Caco-2 (cell line): ENCODE measurements around the gene PTPN12. TPM values are rescaled to one million over a fixed set of nuclear protein-coding genes. Genes with fewer than 3 reads are reported as not detected.

Experiments
- BruUV-seq: library from RNA; stranded (reverse); fragments of 400-500 nt; replicated peaks from 2 replicates; lab custom pipeline; 2021; lab: Mats Ljungman, UMichigan
- CTCF ChIA-PET: fragments of 300-600 bp; sonication (Branson Sonifier 250); formaldehyde crosslinking; loops from one replicate; lab custom pipeline; 2022; ENCODE audit warnings: antibody characterized with exemption; lab: Charles Lee
- POLR2A ChIA-PET: fragments of 300-600 bp; sonication (Branson Sonifier 250); formaldehyde crosslinking; loops from one replicate; lab custom pipeline; 2022; ENCODE audit warnings: antibody characterized with exemption; lab: Charles Lee
- DNase-seq, 2 experiments: peaks; one replicate each; pipeline versions ENCODE4 v3.0.0 to v3.0.0-alpha.2; 2020 to 2022
- H3K27me3 ChIP-seq: replicated peaks from 2 replicates; pipeline ENCODE4 v1.6.0; 2011; ENCODE audit warnings: low read length; ENCODE audit not compliant: control insufficient read depth, insufficient read depth
- H3K36me3 ChIP-seq: 2 replicates; pipeline ENCODE4 v1.5.1; 2011; ENCODE audit warnings: low read length; ENCODE audit not compliant: control insufficient read depth, insufficient read depth
- H3K4me1 ChIP-seq: fragments of 250-450 bp; sonication (Bioruptor Pico); 2 replicates; pipeline ENCODE4 v1.5.1; 2020; ENCODE audit warnings: mild to moderate bottlenecking
- H3K4me3 ChIP-seq: 2 replicates; pipeline ENCODE4 v1.5.1; 2011; ENCODE audit warnings: low read depth, mild to moderate bottlenecking, control low read depth, low read length
- H3K9me3 ChIP-seq: fragments of 250-450 bp; sonication (Bioruptor Pico); 2 replicates; pipeline ENCODE4 v1.5.1; 2020; ENCODE audit warnings: mild to moderate bottlenecking, moderate library complexity
- H3K27ac Mint-ChIP-seq: one replicate; pipeline ENCODE4 v1.8.0; 2022; ENCODE audit warnings: mixed read lengths; ENCODE audit not compliant: unreplicated experiment
- H3K27me3 Mint-ChIP-seq: one replicate; pipeline ENCODE4 v1.8.0; 2022; ENCODE audit warnings: mixed read lengths; ENCODE audit not compliant: insufficient read depth, unreplicated experiment
- H3K36me3 Mint-ChIP-seq: one replicate; pipeline ENCODE4 v1.8.0; 2022; ENCODE audit warnings: mild to moderate bottlenecking, mixed read lengths; ENCODE audit not compliant: insufficient read depth, unreplicated experiment
- H3K4me1 Mint-ChIP-seq: one replicate; pipeline ENCODE4 v1.8.0; 2022; ENCODE audit warnings: low read depth, mixed read lengths; ENCODE audit not compliant: unreplicated experiment
- H3K4me3 Mint-ChIP-seq: one replicate; pipeline ENCODE4 v1.8.0; 2022; ENCODE audit warnings: mild to moderate bottlenecking, moderate library complexity, mixed read lengths; ENCODE audit not compliant: unreplicated experiment
- H3K9me3 Mint-ChIP-seq: one replicate; pipeline ENCODE4 v1.8.0; 2022; ENCODE audit warnings: mixed read lengths; ENCODE audit not compliant: unreplicated experiment
- intact Hi-C: fragments of 100-400 bp; cut with micrococcal nuclease; formaldehyde crosslinking; loops from one replicate; pipeline ENCODE4 v1.10.0; 2022; ENCODE audit not compliant: unreplicated experiment
- total RNA-seq: library from RNA; stranded (reverse); gene quantifications from 2 replicates; pipeline ENCODE4 v1.2.3, GENCODE V29; 2022
- TF ChIP-seq, protein P1 (sequence below), 2 experiments: fragments of 200-600 bp in 1 of 2; IDR thresholded peaks; 1 replicate in 1 of 2; 2 replicates in 1 of 2; pipeline versions ENCODE4 v1.5.1 to v1.8.0; 2011 to 2022; ENCODE audit warnings: antibody characterized with exemption in 1 of 2, control low read depth in 1 of 2, inconsistent platforms in 1 of 2, low read depth in 1 of 2, low read length in 1 of 2, mild to moderate bottlenecking in 1 of 2, moderate library complexity in 1 of 2; ENCODE audit not compliant: insufficient read depth in 1 of 2, severe bottlenecking in 1 of 2, unreplicated experiment in 1 of 2

The PTPN12 gene
- total RNA-seq, 1 experiment from 2014 or later, result 67.1 TPM

- H3K4me1 Mint-ChIP-seq, result no peaks in the 10 kb centered on the region
- H3K9me3 Mint-ChIP-seq, result no peaks in the 10 kb centered on the region
- no peak overlapping the region for H3K4me3 Mint-ChIP-seq
- ChIA-PET CTCF (no interaction called here), POLR2A (interaction anchor here (1.1 kb wide), 1 partner anchor 9 kb away, joined by 3 read pairs; no protein-coding TSS in a partner anchor)
- no peaks in the 10 kb centered on the region for H3K27me3 ChIP-seq
- no TSS peak for BruUV-seq
- no peaks in the 10 kb centered on the region for H3K4me1 ChIP-seq
- no peaks in the 10 kb centered on the region for H3K27me3 Mint-ChIP-seq
- H3K36me3 ChIP-seq, result no peaks in the 10 kb centered on the region
- H3K4me3 ChIP-seq, result no peak overlapping the region
- H3K27ac Mint-ChIP-seq, result no peak overlapping the region
- TF ChIP-seq, protein P1, sequence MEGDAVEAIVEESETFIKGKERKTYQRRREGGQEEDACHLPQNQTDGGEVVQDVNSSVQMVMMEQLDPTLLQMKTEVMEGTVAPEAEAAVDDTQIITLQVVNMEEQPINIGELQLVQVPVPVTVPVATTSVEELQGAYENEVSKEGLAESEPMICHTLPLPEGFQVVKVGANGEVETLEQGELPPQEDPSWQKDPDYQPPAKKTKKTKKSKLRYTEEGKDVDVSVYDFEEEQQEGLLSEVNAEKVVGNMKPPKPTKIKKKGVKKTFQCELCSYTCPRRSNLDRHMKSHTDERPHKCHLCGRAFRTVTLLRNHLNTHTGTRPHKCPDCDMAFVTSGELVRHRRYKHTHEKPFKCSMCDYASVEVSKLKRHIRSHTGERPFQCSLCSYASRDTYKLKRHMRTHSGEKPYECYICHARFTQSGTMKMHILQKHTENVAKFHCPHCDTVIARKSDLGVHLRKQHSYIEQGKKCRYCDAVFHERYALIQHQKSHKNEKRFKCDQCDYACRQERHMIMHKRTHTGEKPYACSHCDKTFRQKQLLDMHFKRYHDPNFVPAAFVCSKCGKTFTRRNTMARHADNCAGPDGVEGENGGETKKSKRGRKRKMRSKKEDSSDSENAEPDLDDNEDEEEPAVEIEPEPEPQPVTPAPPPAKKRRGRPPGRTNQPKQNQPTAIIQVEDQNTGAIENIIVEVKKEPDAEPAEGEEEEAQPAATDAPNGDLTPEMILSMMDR (IDR thresholded peaks at IDR 0.05; ENCODE audit: insufficient read depth in 1 of 2, low read depth in 1 of 2, low read length in 1 of 2, severe bottlenecking in 1 of 2, unreplicated experiment in 1 of 2), result no peak
- intact Hi-C loops, result no loop called here
- DNase-seq, result no peak
- no peaks in the 10 kb centered on the region for H3K36me3 Mint-ChIP-seq
- no peaks in the 10 kb centered on the region for H3K9me3 ChIP-seq
Measured at GRCh38 chr7:77528368-77528767, 8.7 kb upstream of the PTPN12 start.

- CTCF ChIA-PET, result no interaction called here
- Mint-ChIP-seq H3K9me3 (no peaks in the 10 kb centered on the region), H3K27ac (no peak overlapping the region), H3K36me3 (no peaks in the 10 kb centered on the region), H3K4me1 (no peaks in the 10 kb centered on the region), H3K4me3 (no peak overlapping the region), H3K27me3 (no peaks in the 10 kb centered on the region)
- H3K36me3 ChIP-seq, result no peaks in the 10 kb centered on the region
- no TSS peak for BruUV-seq
- intact Hi-C loops, result no loop called here
- H3K4me1 ChIP-seq, result no peaks in the 10 kb centered on the region
- POLR2A ChIA-PET, result no interaction called here
- no peaks in the 10 kb centered on the region for H3K9me3 ChIP-seq
- H3K4me3 ChIP-seq, result no peak overlapping the region
- no peaks in the 10 kb centered on the region for H3K27me3 ChIP-seq
- TF ChIP-seq, protein P1 (IDR thresholded peaks at IDR 0.05; ENCODE audit: insufficient read depth in 1 of 2, low read depth in 1 of 2, low read length in 1 of 2, severe bottlenecking in 1 of 2, unreplicated experiment in 1 of 2), result no peak
- no peak for DNase-seq
Measured at GRCh38 chr7:77529279-77529678, 7.8 kb upstream of the PTPN12 start.

DNA sequence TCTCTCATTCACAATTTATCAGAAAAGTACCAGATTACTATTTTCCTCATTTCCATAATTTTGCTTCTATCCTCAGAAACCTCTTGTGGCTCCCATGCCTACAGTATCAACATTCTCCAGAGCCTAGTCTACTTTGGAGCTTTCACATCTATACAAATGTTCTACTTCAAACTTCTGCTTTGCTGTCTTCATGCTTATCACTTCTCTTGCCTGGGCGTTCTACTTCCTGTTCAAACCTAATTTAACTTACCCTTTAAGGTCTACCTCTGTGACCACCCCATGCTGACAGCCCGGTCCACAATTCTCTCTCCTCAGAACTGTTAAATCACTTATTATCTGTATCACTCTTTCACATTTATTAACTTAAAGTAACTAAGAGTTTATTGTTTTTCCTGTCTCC lies 6.1 kb upstream of the PTPN12 start:
- Mint-ChIP-seq H3K36me3 (peaks cover 6% of the 10 kb centered on the region), H3K9me3 (no peaks in the 10 kb centered on the region), H3K27me3 (no peaks in the 10 kb centered on the region), H3K4me1 (no peaks in the 10 kb centered on the region), H3K27ac (no peak overlapping the region), H3K4me3 (no peak overlapping the region)
- H3K36me3 ChIP-seq, result no peaks in the 10 kb centered on the region
- intact Hi-C loops, result no loop called here
- no peak for DNase-seq
- H3K27me3 ChIP-seq, result no peaks in the 10 kb centered on the region
- H3K9me3 ChIP-seq, result no peaks in the 10 kb centered on the region
- POLR2A ChIA-PET, result no interaction called here
- H3K4me3 ChIP-seq, result no peak overlapping the region
- CTCF ChIA-PET, result no interaction called here
- BruUV-seq, result no TSS peak
- TF ChIP-seq, protein P1 (IDR thresholded peaks at IDR 0.05; ENCODE audit: insufficient read depth in 1 of 2, low read depth in 1 of 2, low read length in 1 of 2, severe bottlenecking in 1 of 2, unreplicated experiment in 1 of 2), result no peak
- H3K4me1 ChIP-seq, result no peaks in the 10 kb centered on the region
